Stimulated activated CD8-positive, alpha-beta memory T cell treated with anti-CD3 and anti-CD28 coated beads, Interleukin-7, amount 100 ng/mL, for 1 hour (primary cell): ENCODE measurements around the gene SLC6A16.
"Not testable (repeated sequence)": the region's sequence is repeated elsewhere in the genome, so short reads cannot be mapped to it uniquely, and the experiment has no call there.

Experiments
- DNase-seq, 2 donors: peaks; one replicate each; pipeline ENCODE4 v3.0.0-alpha.2; 2020; ENCODE audit warnings: low read depth in 2 of 2

SLC6A16 gene

DNA sequence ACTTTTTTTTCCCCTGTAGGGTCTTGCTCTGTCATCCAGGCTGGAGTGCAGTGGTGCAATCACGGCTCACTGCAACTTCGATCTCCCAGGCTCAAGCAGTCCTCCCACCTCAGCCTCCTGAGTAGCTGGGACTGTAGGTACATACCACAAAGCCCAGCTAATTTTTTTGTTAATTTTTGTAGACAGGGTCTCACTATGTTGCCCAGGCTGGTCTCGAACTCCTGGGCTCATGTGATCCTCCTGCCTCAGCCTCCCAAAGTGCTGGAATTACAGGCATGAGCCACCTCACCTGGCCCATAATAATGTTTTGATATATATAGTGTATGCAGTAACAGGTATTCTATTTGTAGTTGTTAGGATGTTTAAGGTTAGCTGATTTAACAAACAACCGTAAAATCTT is 6.2 kb upstream of the SLC6A16 start:
- DNase-seq: not testable (repeated sequence)

DNA sequence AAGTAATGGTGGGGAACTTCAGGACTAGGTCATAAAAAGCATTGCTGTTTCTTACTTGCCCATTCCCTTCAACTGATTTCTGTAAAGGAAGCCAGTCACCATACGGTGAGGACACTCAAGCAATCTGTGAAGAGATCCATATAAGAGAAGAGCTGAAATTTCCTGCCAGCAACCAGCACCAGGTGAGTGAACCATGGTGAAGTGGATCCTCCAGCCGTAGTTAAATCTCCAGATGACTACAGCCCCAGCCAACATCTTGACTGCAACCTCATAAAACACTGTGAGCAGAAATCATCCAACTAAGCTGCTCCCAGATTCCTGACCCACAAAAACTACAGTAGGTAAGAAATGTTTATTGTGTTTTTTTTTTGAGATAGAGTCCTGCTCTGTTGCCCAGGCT is 3.8 kb upstream of the SLC6A16 start:
- no peak for DNase-seq

DNA sequence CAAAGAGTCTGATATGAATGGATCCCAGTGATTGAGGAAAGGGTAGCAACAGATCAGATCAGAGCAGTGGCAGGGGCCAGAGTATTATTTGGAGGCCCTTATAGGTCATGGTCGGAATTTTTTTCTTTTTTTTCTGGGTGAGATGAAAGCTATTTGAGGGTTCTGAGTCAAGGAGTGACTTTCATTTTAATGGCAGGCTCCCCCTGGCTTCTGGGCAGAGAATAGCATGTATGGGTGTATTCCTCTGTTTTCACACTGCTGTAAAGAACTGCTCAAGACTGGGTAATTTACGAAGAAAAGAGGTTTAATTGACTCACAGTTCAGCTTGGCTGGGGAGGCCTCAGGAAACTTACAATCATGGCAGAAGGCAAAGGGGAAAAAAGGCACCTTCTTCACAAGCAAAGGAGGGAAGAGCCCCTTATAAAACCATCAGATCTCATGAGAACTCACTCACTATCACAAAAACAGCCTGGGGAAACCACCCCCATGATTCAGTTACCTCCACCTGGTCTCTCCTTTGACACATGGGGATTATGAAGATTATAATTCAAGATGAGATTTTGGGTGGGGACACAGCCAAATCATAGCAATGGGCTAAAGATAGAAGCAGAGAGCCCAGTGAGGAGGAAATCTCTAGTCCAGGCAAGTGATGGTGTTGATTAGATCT is 3.0 kb upstream of the SLC6A16 start:
- no peak for DNase-seq

DNA sequence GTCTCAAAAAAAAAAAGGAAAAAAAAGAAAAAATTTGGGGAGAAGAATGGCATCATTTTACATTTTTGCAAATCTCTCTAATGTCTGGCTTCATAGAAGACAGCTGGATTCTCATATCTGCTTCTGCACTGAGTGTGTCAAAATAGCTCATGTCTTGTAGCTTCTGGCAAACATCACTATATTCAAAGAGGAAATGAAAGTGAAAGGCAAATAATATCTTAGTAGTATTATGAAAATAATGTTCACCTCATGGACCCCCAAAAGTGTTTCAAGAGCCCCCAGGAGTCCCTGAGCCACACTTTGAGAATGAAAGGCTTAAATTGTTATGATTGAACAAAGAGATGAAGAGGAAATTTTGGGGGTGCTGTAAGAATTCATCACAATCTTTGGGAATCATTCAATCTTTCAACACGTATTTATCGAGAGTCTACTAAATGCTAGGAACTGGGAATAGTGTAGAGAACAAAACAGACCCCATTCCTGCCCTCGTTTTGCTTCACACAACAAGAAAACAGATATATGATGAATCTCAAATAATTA is 1.2 kb upstream of the SLC6A16 start:
- DNase-seq: no peak

DNA sequence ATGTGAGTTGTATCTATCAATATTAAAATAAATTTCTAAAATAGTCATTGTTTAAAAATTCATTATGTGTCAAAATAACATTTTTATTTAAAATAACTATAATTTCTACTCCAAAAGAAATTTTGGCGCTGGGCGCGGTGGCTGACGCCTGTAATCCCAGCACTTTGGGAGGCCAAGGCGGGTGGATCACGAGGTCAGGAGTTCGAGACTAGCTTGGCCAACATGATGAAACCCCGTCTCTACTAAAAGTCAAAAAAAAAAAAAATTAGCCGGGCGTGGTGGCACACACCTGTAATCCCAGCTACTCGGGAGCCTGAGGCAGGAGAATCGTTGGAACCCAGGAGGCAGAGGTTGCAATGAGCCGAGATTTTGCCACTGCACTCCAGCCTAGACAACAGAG is 765 bp upstream of the SLC6A16 start:
- DNase-seq: not testable (repeated sequence)

DNA sequence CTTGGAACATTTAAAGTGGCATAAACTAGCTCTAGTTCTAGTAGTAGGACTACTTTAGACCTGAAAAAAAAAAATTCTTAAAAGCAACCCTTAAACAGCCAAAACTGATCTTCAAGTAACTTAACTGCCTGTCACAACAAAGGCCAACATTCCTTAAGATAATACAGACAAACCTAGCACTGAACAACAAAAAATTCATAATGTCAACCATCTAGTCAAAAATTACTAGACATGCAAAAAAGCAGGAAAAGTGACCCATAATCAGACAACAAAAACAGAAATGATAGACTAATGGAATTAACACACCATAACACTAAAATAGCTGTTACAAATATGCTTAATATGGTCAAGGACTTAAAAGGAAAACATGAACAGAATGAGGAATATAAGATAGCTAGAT is 6.7 kb downstream of the SLC6A16 start:
- no peak for DNase-seq

DNA sequence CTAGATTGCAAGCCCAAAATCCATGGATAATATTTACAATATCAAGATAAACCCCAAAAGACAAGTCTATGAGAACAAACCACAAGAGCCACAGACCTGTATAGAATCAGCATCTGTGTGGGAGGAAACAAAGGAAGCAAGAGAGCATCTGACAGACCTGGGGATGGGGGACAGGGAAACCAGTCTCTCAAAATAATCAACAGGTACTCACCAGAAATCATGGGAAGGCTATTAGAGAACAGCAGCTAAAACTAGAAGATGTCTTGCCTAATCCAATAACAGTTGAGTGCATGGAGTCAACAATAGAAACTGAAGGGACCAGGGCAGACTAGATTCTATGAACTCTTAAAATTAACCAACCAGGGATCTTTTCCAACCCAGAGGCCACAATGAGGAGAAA is 8.7 kb downstream of the SLC6A16 start:
- no peak for DNase-seq

DNA sequence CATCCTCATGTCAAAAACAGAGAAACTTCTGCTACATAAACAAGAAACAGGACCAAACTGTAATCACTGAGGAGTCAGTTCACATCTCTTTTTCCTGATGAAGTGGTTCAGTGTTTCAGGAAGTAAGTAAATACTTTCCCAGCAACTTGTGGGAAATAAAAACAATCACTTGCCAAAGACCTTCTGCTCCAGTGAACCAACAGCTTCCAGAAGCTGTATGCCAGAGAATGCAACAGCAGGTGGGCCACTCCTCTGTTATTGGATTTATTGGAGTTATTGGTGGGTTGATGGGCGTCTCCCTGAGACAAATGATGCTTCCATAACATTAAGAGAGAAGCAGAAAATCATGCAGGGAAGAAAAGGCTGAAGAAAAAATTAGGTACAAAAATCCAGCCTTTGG is 9.9 kb downstream of the SLC6A16 start:
- no peak for DNase-seq

DNA sequence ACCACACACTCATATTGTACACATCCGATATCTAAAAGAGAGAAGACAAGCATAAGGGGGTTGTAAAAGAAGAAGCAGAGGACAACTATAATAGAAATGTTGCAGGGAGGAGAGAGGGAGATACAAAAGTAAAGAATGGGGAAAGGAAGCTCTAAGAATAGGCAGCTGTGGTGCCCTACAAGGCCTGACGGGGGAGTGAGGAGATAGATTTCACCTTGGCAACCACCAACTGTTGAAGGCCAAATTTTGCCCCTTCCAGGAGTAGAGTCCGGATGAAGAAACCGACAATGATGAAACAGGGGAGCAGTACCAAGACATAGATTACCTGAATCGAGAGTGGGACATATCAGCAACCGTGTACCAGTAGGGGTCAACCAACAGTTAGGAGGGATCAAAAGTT is 15.9 kb downstream of the SLC6A16 start:
- DNase-seq: no peak

DNA sequence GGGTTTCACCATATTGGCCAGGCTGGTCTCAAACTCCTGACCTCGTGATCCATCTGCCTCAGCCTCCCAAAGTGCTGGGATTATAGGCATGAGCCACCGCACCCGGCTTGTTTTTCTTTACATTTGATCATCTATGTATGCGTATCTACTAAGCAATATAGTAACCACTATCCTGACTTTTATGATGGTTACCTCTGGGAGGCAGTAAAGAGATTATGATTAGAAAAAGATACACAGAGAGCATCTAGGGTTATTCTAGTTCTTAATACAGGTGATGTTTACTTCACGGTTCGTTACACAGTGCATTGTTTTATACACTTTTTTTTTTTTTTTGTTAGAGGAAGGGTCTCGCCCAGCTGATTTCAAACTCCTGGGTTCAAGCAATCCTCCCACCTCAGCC is 18.3 kb downstream of the SLC6A16 start:
- not testable (repeated sequence) for DNase-seq

DNA sequence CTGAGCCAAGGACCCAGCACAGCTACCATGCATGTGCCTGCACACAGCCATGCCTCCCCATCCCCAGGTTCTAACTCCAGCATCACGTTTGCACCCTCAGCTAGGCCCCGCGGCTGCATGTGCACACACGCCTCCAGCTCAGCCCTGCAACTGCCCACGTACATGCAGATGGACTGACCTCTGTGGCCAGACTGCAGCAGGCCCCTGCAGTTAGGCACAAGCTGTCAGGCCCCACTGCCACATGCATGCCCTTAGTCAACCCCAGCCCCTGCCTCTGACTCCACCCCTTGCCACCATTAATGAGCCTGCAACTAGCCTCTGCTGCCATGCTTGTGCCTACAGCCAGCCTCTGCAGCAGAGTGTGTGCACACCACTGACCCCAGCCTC is 23.1 kb downstream of the SLC6A16 start:
- DNase-seq: no peak

DNA sequence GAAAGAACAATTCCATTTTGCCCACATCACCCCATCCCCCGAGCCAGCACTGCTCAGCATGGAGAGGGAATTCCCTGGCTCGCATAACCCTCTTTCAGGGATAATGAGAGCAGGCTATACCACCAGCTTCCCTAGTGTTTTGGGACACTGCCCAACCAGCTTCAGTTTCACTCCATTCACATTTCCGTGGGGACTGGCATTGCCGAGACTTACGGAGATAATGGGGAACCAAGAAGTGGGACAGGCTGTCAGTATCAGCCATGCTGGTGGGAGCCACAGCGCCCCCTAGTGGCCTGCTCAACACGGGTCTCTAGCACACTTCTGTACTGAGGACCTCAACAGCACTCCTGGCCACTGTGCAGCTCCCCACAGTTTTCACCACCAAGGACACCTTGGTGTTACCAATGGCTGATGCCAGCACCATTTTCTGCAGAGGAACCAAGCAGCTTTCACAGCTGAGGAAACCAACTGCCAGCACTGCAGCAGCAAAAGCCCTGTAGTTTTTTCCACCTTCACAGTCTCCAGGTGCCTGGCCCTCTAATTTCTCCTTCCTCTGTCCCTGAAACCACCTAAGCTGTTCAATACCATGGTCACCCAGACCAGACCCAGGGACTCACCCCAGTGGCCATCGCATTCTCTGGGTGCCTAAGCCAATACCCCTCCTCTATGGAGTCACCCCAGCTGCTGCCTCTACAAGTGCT is 23.7 kb downstream of the SLC6A16 start:
- DNase-seq: peak; percentile 41 to 72

DNA sequence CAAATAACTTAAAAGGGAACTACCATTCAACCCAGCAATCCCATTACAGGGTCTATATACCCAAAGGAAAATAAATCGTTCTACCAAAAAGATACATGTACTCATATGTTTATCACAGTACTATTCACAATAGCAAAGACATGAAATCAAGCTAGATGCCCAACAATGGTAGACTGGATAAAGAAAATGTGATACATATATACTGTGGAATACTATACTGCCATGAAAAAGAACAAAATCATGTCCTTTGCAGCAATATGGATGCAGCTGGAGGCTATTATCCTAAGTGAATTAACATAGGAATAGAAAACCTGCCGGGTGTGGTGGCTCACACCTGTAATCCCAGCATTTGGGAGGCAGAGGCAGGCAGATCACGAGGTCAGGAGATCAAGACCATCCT is 26.3 kb downstream of the SLC6A16 start:
- DNase-seq: not testable (repeated sequence)

DNA sequence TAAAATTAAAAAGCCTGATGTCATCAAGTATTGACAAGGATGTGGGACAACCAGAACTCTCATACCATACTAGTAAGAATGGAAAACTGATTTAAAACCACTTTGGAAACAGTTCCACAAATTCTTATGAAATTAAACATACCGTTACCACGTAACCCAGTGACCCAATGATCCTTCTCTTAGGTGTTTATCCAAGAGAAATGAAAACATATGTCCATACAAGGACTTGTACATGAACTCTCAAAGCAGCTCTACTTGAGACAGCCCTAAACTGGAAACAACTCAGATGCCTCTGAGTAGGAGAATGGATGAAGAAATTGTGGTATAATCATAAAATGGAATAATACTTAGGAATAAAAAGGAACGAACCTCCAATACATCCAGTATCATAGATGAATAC is 27.6 kb downstream of the SLC6A16 start:
- no peak for DNase-seq

DNA sequence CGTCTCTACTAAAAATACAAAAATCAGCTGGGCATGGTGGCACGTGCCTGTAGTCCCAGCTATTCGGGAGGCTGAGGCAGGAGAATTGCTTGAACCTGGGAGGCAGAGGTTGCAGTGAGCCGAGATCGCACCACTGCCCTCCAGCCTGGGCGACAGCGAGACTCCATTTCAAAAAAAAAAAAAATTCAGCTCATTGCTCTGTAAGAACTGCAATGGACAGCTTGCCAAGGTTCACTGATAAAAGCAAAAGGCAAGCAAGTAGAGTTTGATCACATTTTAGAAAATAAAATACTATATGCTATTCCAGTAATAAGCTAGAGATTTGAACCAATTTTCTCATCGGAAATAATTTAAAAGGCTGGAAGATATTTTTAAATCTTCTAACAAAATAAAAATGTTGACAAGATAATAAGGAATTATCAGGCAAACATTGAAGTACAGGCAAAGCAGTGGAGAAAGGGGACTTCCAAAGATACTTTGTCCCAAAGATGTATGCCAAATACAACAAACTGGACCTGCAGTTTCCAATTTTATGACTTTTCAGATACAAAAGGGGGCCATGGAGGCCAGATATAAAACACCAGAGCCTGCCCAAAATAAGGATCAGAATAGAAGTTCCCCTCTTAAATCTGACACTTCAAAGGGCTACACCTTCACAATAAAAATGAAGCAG is 29.6 kb downstream of the SLC6A16 start:
- no peak for DNase-seq

DNA sequence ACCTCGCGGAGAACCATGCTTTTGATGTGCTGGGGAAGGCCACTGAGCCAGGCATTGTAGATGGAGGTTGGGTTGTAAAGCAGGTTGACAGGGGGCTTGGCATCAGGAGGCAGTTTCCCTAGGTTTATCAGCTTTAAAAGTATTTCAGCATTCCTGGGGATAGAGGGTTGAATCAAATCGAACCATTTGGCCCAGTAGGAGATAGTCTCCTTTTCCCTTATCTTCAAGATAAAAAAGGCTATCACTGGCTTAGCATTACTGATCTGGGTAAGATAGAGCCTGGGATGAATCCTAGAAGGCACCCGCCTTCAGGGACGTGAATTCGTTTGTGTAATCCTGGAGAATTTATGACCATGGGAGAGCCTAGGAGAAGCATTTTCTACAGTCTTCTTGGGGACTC is 30.6 kb downstream of the SLC6A16 start:
- no peak for DNase-seq

DNA sequence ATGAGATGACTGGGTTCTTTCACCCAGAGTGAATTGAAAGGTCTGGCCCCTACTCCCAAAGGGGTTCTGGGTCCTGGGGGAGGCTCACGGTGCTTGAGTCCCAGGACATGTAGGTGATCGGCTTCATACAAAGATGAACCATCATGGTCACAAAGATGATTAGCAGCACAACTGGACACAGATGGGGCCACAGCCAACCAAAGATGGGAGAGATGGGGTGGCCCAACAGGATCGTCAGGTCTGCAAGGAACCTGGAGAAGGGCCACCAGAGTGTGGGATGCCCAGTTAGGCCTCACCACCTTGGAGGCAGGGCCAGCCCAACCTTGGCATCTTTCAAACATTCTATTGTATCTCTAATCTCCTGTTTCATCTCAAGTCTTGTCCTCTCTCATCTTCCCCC is 34.5 kb downstream of the SLC6A16 start:
- no peak for DNase-seq

DNA sequence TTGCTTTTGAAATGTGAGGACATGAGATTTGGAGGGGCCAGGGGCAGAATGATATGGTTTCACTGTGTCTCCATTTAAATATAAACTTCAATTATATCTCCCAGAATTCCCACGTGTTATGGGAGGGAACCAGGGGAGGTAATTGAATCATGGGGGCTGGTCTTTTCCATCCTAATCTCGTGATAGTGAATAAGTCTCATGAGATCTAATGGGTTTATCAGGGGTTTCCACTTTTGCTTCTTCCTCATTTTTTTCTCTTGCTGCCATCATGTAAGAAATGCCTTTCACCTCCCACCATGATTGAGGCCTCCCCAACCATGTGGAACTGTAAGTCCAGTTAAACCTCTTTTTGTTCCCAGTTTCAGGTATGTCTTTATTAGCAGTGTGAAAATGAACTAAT is 35.7 kb downstream of the SLC6A16 start:
- not testable (repeated sequence) for DNase-seq

DNA sequence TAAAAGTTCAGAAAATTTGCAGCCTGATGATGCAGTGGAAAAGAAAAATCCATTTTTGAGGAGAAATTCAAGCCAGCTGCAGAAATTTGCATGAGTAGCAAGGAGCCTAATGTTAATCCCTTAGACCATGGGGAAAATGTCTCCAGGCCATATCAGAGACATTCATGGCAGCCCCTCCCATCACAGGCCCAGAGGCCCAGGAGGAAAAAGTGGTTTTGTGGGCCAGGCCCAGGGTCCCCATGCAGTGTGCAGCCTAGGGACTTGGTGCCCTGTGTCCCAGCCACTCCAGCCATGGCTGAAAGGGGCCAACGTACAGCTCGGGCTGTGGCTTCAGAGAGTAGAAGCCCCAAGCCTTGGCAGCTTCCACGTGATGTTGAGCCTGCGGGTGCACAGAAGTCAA is 36.8 kb downstream of the SLC6A16 start:
- DNase-seq: not testable (repeated sequence)

DNA sequence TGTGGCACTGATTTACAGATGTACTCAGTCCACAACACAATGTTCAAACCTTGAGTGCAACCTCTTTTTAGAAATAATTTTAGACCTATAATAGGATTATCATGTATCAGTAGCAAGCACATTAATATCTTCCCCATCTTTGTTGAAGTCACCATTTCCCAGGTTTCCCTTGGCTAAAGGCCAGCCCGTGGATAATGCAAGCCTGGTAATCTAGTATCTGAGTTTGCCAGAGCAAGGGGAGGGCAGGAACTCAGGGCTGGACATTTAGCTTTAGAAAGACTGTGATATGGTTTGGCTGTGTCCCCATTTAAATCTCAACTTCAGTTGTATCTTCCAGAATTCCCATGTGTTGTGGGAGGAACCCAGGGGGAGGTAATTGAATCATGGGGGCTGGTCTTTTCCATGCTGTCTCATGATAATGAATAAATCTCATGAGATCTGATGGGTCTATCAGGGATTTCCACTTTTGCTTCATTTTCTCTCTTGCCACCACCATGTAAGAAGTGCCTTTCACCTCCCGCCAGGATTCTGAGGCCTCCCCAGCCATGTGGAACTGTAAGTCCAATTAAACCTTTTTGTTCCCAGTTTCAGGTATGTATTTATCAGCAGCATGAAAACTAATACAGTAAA is 37.7 kb downstream of the SLC6A16 start:
- DNase-seq: no peak

DNA sequence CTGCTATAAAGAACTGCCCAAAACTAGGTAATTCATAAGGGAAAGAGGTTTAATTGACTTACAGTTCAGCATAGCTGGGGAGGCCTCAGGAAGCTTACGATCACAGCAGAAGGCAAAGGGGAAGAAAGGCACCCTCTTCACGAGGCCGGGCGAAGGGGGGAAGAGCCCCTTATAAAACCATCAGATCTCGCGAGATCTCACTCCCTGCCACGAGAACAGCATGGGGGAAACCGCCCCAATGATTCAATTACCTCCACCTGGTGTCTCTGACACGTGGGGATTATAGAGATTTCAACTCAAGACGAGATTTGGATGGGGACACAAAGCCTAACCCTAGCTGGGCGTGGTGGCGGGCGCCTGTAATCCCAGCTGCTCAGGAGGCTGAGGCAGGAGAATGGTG is 42.8 kb downstream of the SLC6A16 start:
- DNase-seq: no peak

DNA sequence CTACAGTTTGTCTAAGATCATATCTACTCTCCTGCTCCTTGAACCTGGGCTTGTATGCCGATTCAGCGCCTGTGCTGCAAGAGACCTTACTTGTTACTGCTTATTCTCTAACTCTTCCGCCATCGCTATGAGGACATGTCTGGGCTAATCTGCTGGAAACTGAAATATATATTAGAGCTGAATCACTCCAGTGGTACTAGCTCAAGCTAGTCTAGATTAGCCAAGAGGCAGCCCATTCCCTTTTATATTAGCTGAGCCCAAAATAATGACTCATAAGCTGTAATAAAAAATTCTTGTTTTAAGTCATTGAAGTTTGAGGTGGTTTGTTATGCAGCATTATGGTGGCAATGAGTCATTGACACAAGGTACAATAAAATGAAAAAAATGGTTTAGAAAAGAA is 52.8 kb downstream of the SLC6A16 start:
- no peak for DNase-seq
